Measurements from ENCODE around the gene MCF2L2.

GRCh38 chr3:183249006-183249718, 179.3 kb downstream of the MCF2L2 start:
- TF ChIP-seq EZH2 (IDR thresholded peaks at IDR 0.05; ENCODE audit: borderline replicate concordance, low read depth, low read length, severe bottlenecking) (no peak), CTCF (IDR thresholded peaks at IDR 0.05; ENCODE audit: extremely low read depth in 1 of 2, insufficient read depth in 1 of 2, low read depth in 1 of 2, low read length in 2 of 2) (no peak), POLR2A (IDR thresholded peaks at IDR 0.05; ENCODE audit: low read depth, low read length) (no peak), JUN (IDR thresholded peaks at IDR 0.05; ENCODE audit: borderline replicate concordance, insufficient read depth, insufficient read length, low read depth) (no peak)
